Right ventricle myocardium superior (tissue), 1 donor: ENCODE results near the gene IL33. TPM values are rescaled to one million over a fixed set of nuclear protein-coding genes. Genes with fewer than 3 reads are reported as not detected.

Experiments used
- ATAC-seq: fragments of 200-7000 bp; cut with Tn5 transposase; one replicate; pipeline ENCODE4 v1.9.1; 2020; ENCODE audit warnings: mild to moderate bottlenecking; ENCODE audit not compliant: poor library complexity
- DNase-seq: peaks from one replicate; pipeline ENCODE4 v3.0.0-alpha.2; 2020
- intact Hi-C: fragments of 100-400 bp; cut with DNase I; formaldehyde crosslinking; loops from one replicate; pipeline ENCODE4 v1.11.2; 2022
- total RNA-seq: library from RNA; stranded (reverse); fragmentation: NEBNext Ultra II Directional; extraction: Animal tissue kit (Norgen Biotek cat#: 25700); gene quantifications from one replicate; pipeline ENCODE4 v1.2.1, GENCODE V29; 2021
- donor health status: DM: no; HTN: yes; CAD: no; lungs with severe emphysema.

Gene IL33
- total RNA-seq, 1 donor from 2014 or later: 19.1 TPM

DNA sequence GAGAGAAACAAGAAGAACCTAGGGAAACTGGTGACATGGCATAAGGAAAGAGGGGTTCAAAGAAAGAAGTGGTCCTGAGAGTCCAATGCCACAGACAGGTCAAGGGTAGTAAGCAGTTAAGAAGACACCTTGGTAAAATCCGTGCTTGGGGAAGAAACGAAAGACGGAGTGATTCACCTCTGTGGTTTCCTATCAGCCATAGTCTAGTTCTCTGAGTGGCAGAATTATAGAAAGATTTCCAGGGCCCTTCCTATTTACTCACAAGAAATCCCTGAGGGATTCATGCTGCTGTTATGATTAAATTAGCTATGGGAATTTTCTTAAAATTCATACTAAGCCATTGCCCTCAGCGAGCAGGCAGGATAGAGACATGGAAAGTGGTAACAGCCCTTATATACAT is 31.7 kb downstream of the IL33 start:
- intact Hi-C loops: no loop called here
- ATAC-seq: no peak
- DNase-seq: no peak

DNA sequence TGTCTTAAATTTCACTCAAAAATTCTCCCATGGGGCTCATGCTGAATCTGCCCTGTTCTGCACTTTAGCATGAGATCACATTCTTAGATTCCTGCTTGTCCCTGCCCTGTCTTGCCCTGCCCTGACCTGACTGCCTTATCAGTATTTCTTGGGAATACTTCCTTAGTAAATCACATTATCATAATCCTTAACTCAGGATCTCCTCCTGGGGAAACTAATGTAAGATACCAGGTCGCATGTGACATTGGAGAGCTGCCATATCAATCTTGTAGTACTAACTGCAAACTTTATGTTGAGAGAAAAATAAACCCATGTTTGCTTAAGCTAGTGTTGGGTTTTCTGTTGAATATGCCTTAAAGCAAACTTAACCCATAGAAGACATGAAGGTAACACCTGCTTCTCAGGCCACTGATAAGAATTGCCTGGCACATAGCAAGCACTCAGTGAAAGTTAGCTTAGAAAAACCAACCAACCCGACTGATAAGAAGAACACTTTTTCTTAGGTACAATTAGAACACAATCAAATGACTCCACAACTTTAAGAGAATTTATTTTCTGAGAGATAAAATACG is 53.3 kb downstream of the IL33 start:
- ATAC-seq: no peak
- intact Hi-C loops: no loop called here
- no peak for DNase-seq

DNA sequence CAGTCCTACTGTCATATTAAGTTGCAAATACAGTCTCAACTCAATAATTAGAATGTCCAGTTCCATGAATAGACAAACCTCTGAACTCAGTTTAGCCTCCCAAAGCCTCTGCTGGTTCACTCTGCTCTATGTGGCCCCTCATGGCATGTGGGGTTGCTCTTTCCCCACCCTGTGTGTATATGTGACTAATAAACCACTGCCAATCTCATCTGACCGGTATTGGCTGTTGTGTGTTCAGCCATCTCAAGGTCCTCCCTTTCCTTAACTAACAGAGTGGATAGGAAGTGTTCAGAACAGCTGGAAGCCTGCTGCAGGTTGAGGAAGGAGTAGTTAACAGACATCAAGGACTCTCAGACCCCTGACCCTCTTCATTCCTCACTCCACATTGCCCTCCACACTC is 55.3 kb downstream of the IL33 start:
- DNase-seq (no peak), ATAC-seq (no peak)
- intact Hi-C loops: no loop called here

GRCh38 chr9:6271508-6272228 is 56.1 kb downstream of the IL33 start:
- intact Hi-C loops: no loop called here
- no peak for DNase-seq
- no peak for ATAC-seq

- intact Hi-C loops: no loop called here
- peak; percentile 97 for ATAC-seq
- no peak for DNase-seq
Measured at GRCh38 chr9:6272229-6272598, 56.6 kb downstream of the IL33 start.

DNA sequence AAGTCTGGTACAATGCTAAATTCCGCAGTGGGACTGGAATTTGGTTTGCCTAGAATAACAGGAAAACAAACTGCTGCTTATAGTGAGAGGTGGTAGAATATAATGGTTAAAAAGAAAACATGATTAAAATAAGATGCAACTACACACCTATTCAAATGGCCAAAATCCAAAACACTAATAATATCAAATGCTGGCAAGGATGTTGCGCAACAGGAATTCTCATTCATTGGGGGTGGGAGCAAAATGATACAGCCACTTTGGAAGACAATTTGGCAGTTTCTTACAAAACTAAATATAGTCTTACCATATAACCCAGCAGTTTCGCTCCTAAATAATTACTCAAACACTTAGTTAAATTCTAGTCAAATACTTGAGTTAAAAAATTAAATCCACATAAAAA is 61.8 kb downstream of the IL33 start:
- ATAC-seq: no peak
- intact Hi-C loops: no loop called here
- DNase-seq: no peak

GRCh38 chr9:6301858-6302257 is 86.3 kb downstream of the IL33 start:
- no peak for ATAC-seq
- intact Hi-C loops: no loop called here
- no peak for DNase-seq

- ATAC-seq (no peak), DNase-seq (no peak)
- intact Hi-C loops: no loop called here
Measured at GRCh38 chr9:6302417-6302816, 86.8 kb downstream of the IL33 start.

GRCh38 chr9:6304232-6304631 is 88.6 kb downstream of the IL33 start:
- intact Hi-C loops: no loop called here

DNA sequence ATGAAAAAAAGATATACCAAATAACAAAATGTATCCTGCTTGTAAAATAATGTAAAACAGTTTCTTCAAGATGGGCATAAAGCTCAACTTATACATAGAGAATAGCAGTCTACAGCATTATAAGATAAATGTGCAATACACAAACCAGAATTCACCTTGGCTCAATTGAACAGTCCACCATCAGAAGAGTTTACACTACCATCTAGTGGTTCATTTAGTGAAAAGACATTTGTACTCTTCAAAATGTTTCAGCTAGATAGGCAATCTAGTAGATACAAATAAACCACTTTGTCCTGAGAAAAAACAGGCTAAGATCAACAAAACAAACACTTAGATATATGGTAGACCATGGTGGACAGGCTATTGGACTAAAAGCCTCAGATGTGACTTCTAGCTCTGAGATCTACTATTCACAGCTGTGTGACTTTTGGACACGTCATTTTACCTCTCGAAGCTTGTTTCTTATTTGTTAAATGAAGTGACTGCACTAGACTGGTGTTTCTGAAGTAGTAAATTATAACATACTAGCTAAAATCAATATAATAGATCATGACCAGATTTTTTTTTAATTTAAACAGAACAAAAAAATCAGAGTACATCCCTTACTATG is 90.5 kb downstream of the IL33 start:
- intact Hi-C loops: loop anchor here (2.0 to 5.0 kb wide), 3 partner anchors 109 to 419 kb away; no protein-coding TSS in a partner anchor
- ATAC-seq (peak; percentile 73), DNase-seq (no peak)

More at GRCh38 chr9:6304232-6304631, 88.6 kb downstream of the IL33 start:
- ATAC-seq: no peak
- no peak for DNase-seq

Other genes with a start within 250 kb of the IL33 start
- 20.5 TPM for gene RANBP6, start 200.2 kb upstream of the IL33 start, total RNA-seq
- not detected for gene TPD52L3, start 112.6 kb downstream of the IL33 start, total RNA-seq
- 16.4 TPM for gene UHRF2, start 197.4 kb downstream of the IL33 start, total RNA-seq